ENCODE measurements around the gene HPDL. TPM values are rescaled to one million over a fixed set of nuclear protein-coding genes. Genes with fewer than 3 reads are reported as not detected.

Gene HPDL
- total and polyA plus RNA-seq, 2 of the 8 experiments (the other 6 are each of a cell fraction or from before 2014, with no cell fraction given) = 58.5 to 62.7 TPM

GRCh38 chr1:45375104-45376090 lies 48.7 kb downstream of the HPDL start (continued):
- TF ChIP-seq JUND (IDR thresholded peaks at IDR 0.05; ENCODE audit: low read length) (no peak), MAFK (IDR thresholded peaks at IDR 0.05; ENCODE audit: low read depth, low read length) (no peak), CHD1 (IDR thresholded peaks at IDR 0.05; ENCODE audit: low read depth, low read length) (no peak), FOSL1 (IDR thresholded peaks at IDR 0.05; ENCODE audit: insufficient read depth, low read depth, low read length) (no peak), SIN3A (conservative IDR thresholded peaks at IDR 0.05 in 1 of 2, IDR thresholded peaks at IDR 0.05 in 1 of 2; ENCODE audit: low read depth in 1 of 2, low read length in 2 of 2) (no peak), KDM1A (IDR thresholded peaks at IDR 0.05; ENCODE audit: borderline replicate concordance, low read length) (no peak), RBBP5 (IDR thresholded peaks at IDR 0.05; ENCODE audit: borderline replicate concordance, low read depth, low read length) (no peak), NANOG (IDR thresholded peaks at IDR 0.05; ENCODE audit: insufficient read depth, low read depth, low read length, poor library complexity, severe bottlenecking) (no peak), CBX8 (IDR thresholded peaks at IDR 0.05; ENCODE audit: borderline replicate concordance, low read depth, low read length) (no peak), GTF2F1 (IDR thresholded peaks at IDR 0.05; ENCODE audit: borderline replicate concordance, low read depth, low read length) (no peak)

Measured in H1 (cell line).